HL-60/S4 treated with phorbol 12-myristate 13-acetate at 8.2 ng/mL for 4 days and 3 days (cell line): ENCODE results near the gene INHBE.

Experiments
- in situ Hi-C: fragments of 300-500 bp; cut with MboI; formaldehyde crosslinking; loops from 2 replicates; pipeline ENCODE4 v1.15.0; 2022; ENCODE audit warnings: low sequenced_read_pairs

Gene INHBE

GRCh38 chr12:57459750-57460467 is 4.8 kb downstream of the INHBE start, which contains the start of gene GLI1:
GLI1 (plus strand) TSS chr12:57459785; CDS start chr12:57463692, 3,907 bp downstream.
- in situ Hi-C loops: loop anchor here (25.0 kb wide), 1 partner anchor 373 kb away; the partner anchor contains the start of genes NAB2 and NEMP1

GRCh38 chr12:57460468-57460784 is 5.3 kb downstream of the INHBE start:
- in situ Hi-C loops: loop anchor here (25.0 kb wide), 1 partner anchor 373 kb away; the partner anchor contains the start of genes NAB2 and NEMP1

- in situ Hi-C loops: loop anchor here (25.0 kb wide), 1 partner anchor 374 kb away; the partner anchor contains the start of genes NAB2 and NEMP1
These were observed 5.8 kb downstream of the INHBE start for GRCh38 chr12:57460841-57461275.

GRCh38 chr12:57461276-57461916 is 6.3 kb downstream of the INHBE start:
- in situ Hi-C loops: loop anchor here (25.0 kb wide), 1 partner anchor 374 kb away; the partner anchor contains the start of genes NAB2 and NEMP1

- in situ Hi-C loops: loop anchor here (25.0 kb wide), 1 partner anchor 375 kb away; the partner anchor contains the start of genes NAB2 and NEMP1
These were observed 6.8 kb downstream of the INHBE start for GRCh38 chr12:57461917-57462250.

- in situ Hi-C loops: loop anchor here (25.0 kb wide), 1 partner anchor 375 kb away; the partner anchor contains the start of genes NAB2 and NEMP1
These were observed 7.3 kb downstream of the INHBE start for GRCh38 chr12:57462251-57462911.

GRCh38 chr12:57462912-57463253 is 7.8 kb downstream of the INHBE start:
- in situ Hi-C loops: loop anchor here (25.0 kb wide), 1 partner anchor 376 kb away; the partner anchor contains the start of genes NAB2 and NEMP1

GRCh38 chr12:57464569-57464968 is 9.5 kb downstream of the INHBE start:
- in situ Hi-C loops: loop anchor here (25.0 kb wide), 1 partner anchor 377 kb away; the partner anchor contains the start of genes NAB2 and NEMP1

- in situ Hi-C loops: loop anchor here (25.0 kb wide), 1 partner anchor 378 kb away; the partner anchor contains the start of genes NAB2 and NEMP1
These were observed 10.1 kb downstream of the INHBE start for GRCh38 chr12:57465030-57465746.

GRCh38 chr12:57465747-57466505 is 10.8 kb downstream of the INHBE start:
- in situ Hi-C loops: loop anchor here (25.0 kb wide), 1 partner anchor 379 kb away; the partner anchor contains the start of genes NAB2 and NEMP1

- in situ Hi-C loops: loop anchor here (25.0 kb wide), 1 partner anchor 380 kb away; the partner anchor contains the start of genes NAB2 and NEMP1
These were observed 12.2 kb downstream of the INHBE start for GRCh38 chr12:57467212-57467874.

- in situ Hi-C loops: loop anchor here (25.0 kb wide), 1 partner anchor 381 kb away; the partner anchor contains the start of genes NAB2 and NEMP1
These were observed 12.8 kb downstream of the INHBE start for GRCh38 chr12:57467915-57468314.

GRCh38 chr12:57469296-57470164 is 14.4 kb downstream of the INHBE start:
- in situ Hi-C loops: loop anchor here (25.0 kb wide), 1 partner anchor 382 kb away; the partner anchor contains the start of genes NAB2 and NEMP1

- in situ Hi-C loops: loop anchor here (25.0 kb wide), 1 partner anchor 383 kb away; the partner anchor contains the start of genes NAB2 and NEMP1
These were observed 15.3 kb downstream of the INHBE start for GRCh38 chr12:57470286-57470969.

GRCh38 chr12:57470970-57471656 is 16.0 kb downstream of the INHBE start:
- in situ Hi-C loops: loop anchor here (25.0 kb wide), 1 partner anchor 384 kb away; the partner anchor contains the start of genes NAB2 and NEMP1

- in situ Hi-C loops: loop anchor here (25.0 kb wide), 1 partner anchor 384 kb away; the partner anchor contains the start of genes NAB2 and NEMP1
These were observed 16.6 kb downstream of the INHBE start for GRCh38 chr12:57471661-57472060.
